Uterus (tissue), 2 donors: Measurements from ENCODE around the gene MOB3A.
A peak's percentile ranks its signal among the peaks of the same experiment; 100 is the strongest.

Experiments
- CTCF ChIP-seq, 4 experiments: fragments of 200-600 bp in 2 of 4; fragments of 450-650 bp in 2 of 4; sonication (generic) in 2 of 4; IDR thresholded peaks; one replicate each; pipeline ENCODE4 v1.5.1; 2016 to 2019; ENCODE audit warnings: antibody characterized with exemption in 4 of 4, mild to moderate bottlenecking in 2 of 4, moderate library complexity in 1 of 4
- POLR2A ChIP-seq, 2 donors: fragments of 450-650 bp; IDR thresholded peaks; one replicate each; pipeline ENCODE4 v1.6.1; 2016; ENCODE audit warnings: antibody characterized with exemption in 2 of 2, mild to moderate bottlenecking in 1 of 2, moderate library complexity in 1 of 2

- TF ChIP-seq CTCF (IDR thresholded peaks at IDR 0.05), result no peak
- peak in 1 of 2 donors; percentile 28 for TF ChIP-seq POLR2A (IDR thresholded peaks at IDR 0.05)
Observed at GRCh38 chr19:2059422-2060201, 36.5 kb downstream of the MOB3A start.
